ENCODE measurements around the gene FBXL14. TPM values are rescaled to one million over a fixed set of nuclear protein-coding genes. Genes with fewer than 3 reads are reported as not detected.

FBXL14 gene
- total RNA-seq, 1 experiment from 2014 or later, result 20.8 TPM

- Histone ChIP-seq H3K36me3 (replicated peaks; ENCODE audit: control insufficient read depth, insufficient read depth, low read length) (no peaks in the 10 kb centered on the region), H3K27me3 (ENCODE audit: control insufficient read depth, insufficient read depth, low read length) (peaks cover 50% of the 10 kb centered on the region), H3K4me3 (ENCODE audit: insufficient read depth, low read depth, low read length) (peak overlapping the region; percentile 68)
- DNase-seq, result peak; percentile 62
Observed at GRCh38 chr12:1592444-1593173, 1.8 kb downstream of the FBXL14 start.

GRCh38 chr12:1591543-1591942, 2.8 kb downstream of the FBXL14 start:
- Histone ChIP-seq H3K27me3 (ENCODE audit: control insufficient read depth, insufficient read depth, low read length) (peaks cover 49% of the 10 kb centered on the region), H3K36me3 (replicated peaks; ENCODE audit: control insufficient read depth, insufficient read depth, low read length) (no peaks in the 10 kb centered on the region), H3K4me3 (ENCODE audit: insufficient read depth, low read depth, low read length) (no peak overlapping the region)
- DNase-seq, result no peak

- Histone ChIP-seq H3K4me3 (ENCODE audit: insufficient read depth, low read depth, low read length) (peak overlapping the region; percentile 25), H3K27me3 (ENCODE audit: control insufficient read depth, insufficient read depth, low read length) (peaks cover 47% of the 10 kb centered on the region), H3K36me3 (replicated peaks; ENCODE audit: control insufficient read depth, insufficient read depth, low read length) (no peaks in the 10 kb centered on the region)
- peak; percentile 56 for DNase-seq
Observed at GRCh38 chr12:1591034-1591433, 3.3 kb downstream of the FBXL14 start.

GRCh38 chr12:1590221-1590979, 4.0 kb downstream of the FBXL14 start:
- peak; percentile 89 for DNase-seq
- H3K4me3 ChIP-seq (ENCODE audit: insufficient read depth, low read depth, low read length), result peak overlapping the region; percentile 25
- peaks cover 44% of the 10 kb centered on the region for H3K27me3 ChIP-seq (ENCODE audit: control insufficient read depth, insufficient read depth, low read length)
- no peaks in the 10 kb centered on the region for H3K36me3 ChIP-seq (replicated peaks; ENCODE audit: control insufficient read depth, insufficient read depth, low read length)

GRCh38 chr12:1588575-1588947, 5.8 kb downstream of the FBXL14 start:
- no peak overlapping the region for H3K4me3 ChIP-seq (ENCODE audit: insufficient read depth, low read depth, low read length)
- peaks cover 43% of the 10 kb centered on the region for H3K27me3 ChIP-seq (ENCODE audit: control insufficient read depth, insufficient read depth, low read length)
- no peak for DNase-seq
- no peaks in the 10 kb centered on the region for H3K36me3 ChIP-seq (replicated peaks; ENCODE audit: control insufficient read depth, insufficient read depth, low read length)

GRCh38 chr12:1587927-1588574, 6.3 kb downstream of the FBXL14 start:
- DNase-seq, result peak; percentile 72
- Histone ChIP-seq H3K36me3 (replicated peaks; ENCODE audit: control insufficient read depth, insufficient read depth, low read length) (no peaks in the 10 kb centered on the region), H3K4me3 (ENCODE audit: insufficient read depth, low read depth, low read length) (no peak overlapping the region), H3K27me3 (ENCODE audit: control insufficient read depth, insufficient read depth, low read length) (peaks cover 38% of the 10 kb centered on the region)

GRCh38 chr12:1584326-1584725, 10.1 kb downstream of the FBXL14 start:
- peaks cover 13% of the 10 kb centered on the region for H3K27me3 ChIP-seq (ENCODE audit: control insufficient read depth, insufficient read depth, low read length)
- DNase-seq, result no peak
- H3K36me3 ChIP-seq (replicated peaks; ENCODE audit: control insufficient read depth, insufficient read depth, low read length), result no peaks in the 10 kb centered on the region
- no peak overlapping the region for H3K4me3 ChIP-seq (ENCODE audit: insufficient read depth, low read depth, low read length)

GRCh38 chr12:1583421-1584078, 10.8 kb downstream of the FBXL14 start:
- Histone ChIP-seq H3K27me3 (ENCODE audit: control insufficient read depth, insufficient read depth, low read length) (peaks cover 11% of the 10 kb centered on the region), H3K36me3 (replicated peaks; ENCODE audit: control insufficient read depth, insufficient read depth, low read length) (no peaks in the 10 kb centered on the region), H3K4me3 (ENCODE audit: insufficient read depth, low read depth, low read length) (no peak overlapping the region)
- peak; percentile 88 for DNase-seq

GRCh38 chr12:1582709-1583050, 11.7 kb downstream of the FBXL14 start:
- no peak overlapping the region for H3K4me3 ChIP-seq (ENCODE audit: insufficient read depth, low read depth, low read length)
- H3K36me3 ChIP-seq (replicated peaks; ENCODE audit: control insufficient read depth, insufficient read depth, low read length), result no peaks in the 10 kb centered on the region
- DNase-seq, result no peak
- H3K27me3 ChIP-seq (ENCODE audit: control insufficient read depth, insufficient read depth, low read length), result peaks cover 11% of the 10 kb centered on the region

- Histone ChIP-seq H3K27me3 (ENCODE audit: control insufficient read depth, insufficient read depth, low read length) (peaks cover 9% of the 10 kb centered on the region), H3K36me3 (replicated peaks; ENCODE audit: control insufficient read depth, insufficient read depth, low read length) (no peaks in the 10 kb centered on the region)
Observed at GRCh38 chr12:1581973-1582708, 12.2 kb downstream of the FBXL14 start.

GRCh38 chr12:1580526-1580925, 13.9 kb downstream of the FBXL14 start:
- H3K27me3 ChIP-seq (ENCODE audit: control insufficient read depth, insufficient read depth, low read length), result peaks cover 3% of the 10 kb centered on the region
- DNase-seq, result no peak

More at GRCh38 chr12:1581973-1582708, 12.2 kb downstream of the FBXL14 start:
- DNase-seq, result no peak
- no peak overlapping the region for H3K4me3 ChIP-seq (ENCODE audit: insufficient read depth, low read depth, low read length)

GRCh38 chr12:1579651-1580435, 14.5 kb downstream of the FBXL14 start:
- Histone ChIP-seq H3K27me3 (ENCODE audit: control insufficient read depth, insufficient read depth, low read length) (peaks cover 3% of the 10 kb centered on the region), H3K4me3 (ENCODE audit: insufficient read depth, low read depth, low read length) (no peak overlapping the region), H3K36me3 (replicated peaks; ENCODE audit: control insufficient read depth, insufficient read depth, low read length) (no peaks in the 10 kb centered on the region)
- no peak for DNase-seq

More at GRCh38 chr12:1580526-1580925, 13.9 kb downstream of the FBXL14 start:
- Histone ChIP-seq H3K36me3 (replicated peaks; ENCODE audit: control insufficient read depth, insufficient read depth, low read length) (no peaks in the 10 kb centered on the region), H3K4me3 (ENCODE audit: insufficient read depth, low read depth, low read length) (no peak overlapping the region)

GRCh38 chr12:1576410-1577241, 17.8 kb downstream of the FBXL14 start:
- Histone ChIP-seq H3K4me3 (ENCODE audit: insufficient read depth, low read depth, low read length) (no peak overlapping the region), H3K27me3 (ENCODE audit: control insufficient read depth, insufficient read depth, low read length) (no peaks in the 10 kb centered on the region; the same call in 1 of the 2 replicates), H3K36me3 (replicated peaks; ENCODE audit: control insufficient read depth, insufficient read depth, low read length) (no peaks in the 10 kb centered on the region)
- DNase-seq, result no peak
